Liver (tissue), 9 donors: ENCODE measurements around the gene MGST3. TPM values are rescaled to one million over a fixed set of nuclear protein-coding genes. Genes with fewer than 3 reads are reported as not detected.
A peak's percentile ranks its signal among the peaks of the same experiment; 100 is the strongest.
"Not testable (repeated sequence)": the region's sequence is repeated elsewhere in the genome, so short reads cannot be mapped to it uniquely, and the experiment has no call there.

ENCODE experiments used
- DNase-seq: peaks from one replicate; pipeline ENCODE4 v3.0.0-alpha.2; 2017; ENCODE audit warnings: low spot score
- H3K27ac ChIP-seq, 2 donors: one replicate each; pipeline ENCODE4 v1.7.0; 2013; ENCODE audit warnings: inconsistent platforms in 2 of 2, low read length in 2 of 2, control low read depth in 1 of 2, low read depth in 1 of 2, mild to moderate bottlenecking in 1 of 2
- H3K27me3 ChIP-seq, 4 donors: one replicate each; pipeline versions ENCODE4 v1.6.1 to v1.7.0; 2013; ENCODE audit warnings: low read length in 3 of 4, inconsistent platforms in 1 of 4, mild to moderate bottlenecking in 1 of 4, moderate library complexity in 1 of 4; ENCODE audit not compliant: control insufficient read depth in 4 of 4, insufficient read depth in 4 of 4
- H3K36me3 ChIP-seq, 4 donors: one replicate each; pipeline versions ENCODE4 v1.6.1 to v1.7.0; 2013; ENCODE audit warnings: low read length in 3 of 4, mild to moderate bottlenecking in 3 of 4, low read depth in 1 of 4, moderate library complexity in 1 of 4; ENCODE audit not compliant: control insufficient read depth in 4 of 4, insufficient read depth in 3 of 4
- H3K4me1 ChIP-seq, 4 donors: one replicate each; pipeline versions ENCODE4 v1.6.1 to v1.7.0; 2013; ENCODE audit warnings: low read length in 3 of 4, mild to moderate bottlenecking in 3 of 4, moderate library complexity in 1 of 4; ENCODE audit not compliant: control insufficient read depth in 4 of 4, insufficient read depth in 4 of 4
- H3K4me3 ChIP-seq, 3 donors: one replicate each; pipeline versions ENCODE4 v1.6.1 to v1.7.0; 2013; ENCODE audit warnings: low read length in 3 of 3, control low read depth in 1 of 3, low read depth in 1 of 3, mild to moderate bottlenecking in 1 of 3
- H3K9ac ChIP-seq, 2 donors: one replicate each; pipeline ENCODE4 v1.7.0; 2013; ENCODE audit warnings: low read length in 2 of 2, mild to moderate bottlenecking in 2 of 2, moderate library complexity in 2 of 2, control low read depth in 1 of 2, low read depth in 1 of 2
- H3K9me3 ChIP-seq, 4 donors: one replicate each; pipeline versions ENCODE4 v1.6.1 to v1.7.0; 2013; ENCODE audit warnings: low read length in 3 of 4; ENCODE audit not compliant: control insufficient read depth in 4 of 4
- ATF3 ChIP-seq: IDR thresholded peaks from 2 replicates; pipeline ENCODE4 v1.6.1; 2016; ENCODE audit warnings: antibody characterized with exemption
- CTCF ChIP-seq: fragments of 150-350 bp; IDR thresholded peaks from 2 replicates; pipeline ENCODE4 v1.5.1; 2017; ENCODE audit warnings: improper control_type of control experiment, low read depth, low read length; ENCODE audit not compliant: missing input control
- EGR1 ChIP-seq, 2 donors: IDR thresholded peaks; 2 replicates each; pipeline ENCODE4 v1.6.1; 2016 to 2018; ENCODE audit warnings: antibody characterized with exemption in 2 of 2, low read depth in 2 of 2
- FOXA1 ChIP-seq: IDR thresholded peaks from 2 replicates; pipeline ENCODE4 v1.6.1; 2016; ENCODE audit warnings: antibody characterized with exemption
- FOXA2 ChIP-seq: IDR thresholded peaks from 2 replicates; pipeline ENCODE4 v1.6.1; 2016; ENCODE audit warnings: antibody characterized with exemption
- GABPA ChIP-seq, 2 donors: IDR thresholded peaks in 1 of 2; conservative IDR thresholded peaks in 1 of 2; 2 replicates each; pipeline ENCODE4 v1.6.1; 2016; ENCODE audit warnings: antibody characterized with exemption in 2 of 2, mild to moderate bottlenecking in 1 of 2, moderate library complexity in 1 of 2
- HNF4A ChIP-seq, 2 donors: conservative IDR thresholded peaks; 2 replicates each; pipeline ENCODE4 v1.6.1; 2016; ENCODE audit warnings: antibody characterized with exemption in 2 of 2, mild to moderate bottlenecking in 2 of 2
- HNF4G ChIP-seq: IDR thresholded peaks from 2 replicates; pipeline ENCODE4 v1.6.1; 2016; ENCODE audit warnings: antibody characterized with exemption
- JUND ChIP-seq, 2 donors: IDR thresholded peaks; 2 replicates each; pipeline ENCODE4 v1.6.1; 2016; ENCODE audit warnings: antibody characterized with exemption in 2 of 2
- MAX ChIP-seq: IDR thresholded peaks from 2 replicates; pipeline ENCODE4 v1.6.1; 2016; ENCODE audit warnings: antibody characterized with exemption
- NR2F2 ChIP-seq: IDR thresholded peaks from 2 replicates; pipeline ENCODE4 v1.6.1; 2016; ENCODE audit warnings: antibody characterized with exemption
- RAD21 ChIP-seq, 2 donors: IDR thresholded peaks; 2 replicates each; pipeline ENCODE4 v1.6.1; 2016; ENCODE audit warnings: antibody characterized with exemption in 2 of 2, mild to moderate bottlenecking in 2 of 2
- REST ChIP-seq: IDR thresholded peaks from 2 replicates; pipeline ENCODE4 v1.6.1; 2016; ENCODE audit warnings: antibody characterized with exemption, mild to moderate bottlenecking
- RXRA ChIP-seq, 2 donors: IDR thresholded peaks; 2 replicates each; pipeline ENCODE4 v1.6.1; 2017 to 2018; ENCODE audit warnings: antibody characterized with exemption in 2 of 2, mild to moderate bottlenecking in 1 of 2
- SP1 ChIP-seq: IDR thresholded peaks from 2 replicates; pipeline ENCODE4 v1.6.1; 2018; ENCODE audit warnings: antibody characterized with exemption, mild to moderate bottlenecking
- TAF1 ChIP-seq: conservative IDR thresholded peaks from 2 replicates; pipeline ENCODE4 v1.6.1; 2016; ENCODE audit warnings: antibody characterized with exemption, mild to moderate bottlenecking
- YY1 ChIP-seq: IDR thresholded peaks from 2 replicates; pipeline ENCODE4 v1.6.1; 2016; ENCODE audit warnings: antibody characterized with exemption, mild to moderate bottlenecking
- ZBTB33 ChIP-seq: IDR thresholded peaks from 2 replicates; pipeline ENCODE4 v1.6.1; 2016; ENCODE audit warnings: antibody characterized with exemption
- WGBS: extraction: QIAGEN DNeasy Blood & Tissue Kit; methylation state at CpG from one replicate; pipeline ENCODE4 v1.1.7; 2013; 5-methylcytosine and 5-hydroxymethylcytosine counted together
- polyA plus RNA-seq, 2 donors: library from polyadenylated mRNA; stranded (reverse) in 1 of 2; unstranded in 1 of 2; fragments of 200-250 nt in 1 of 2; fragments of >200 nt in 1 of 2; fragmentation: Nextera tagmentation in 1 of 2; extraction: Ambion mirVana in 1 of 2; gene quantifications; one replicate each; pipeline versions ENCODE4 v1.2.1 to v1.2.3, GENCODE V29; 2013 to 2015
- total RNA-seq, 2 donors: library from RNA; depleted of rRNA; stranded (reverse); fragments of >200 nt; gene quantifications; one replicate each; pipeline ENCODE4 v1.2.3, GENCODE V29; 2014
- donor health status: healthy.
- donor health status: healthy.
- donor health status: healthy.
- donor health status: healthy.
- donor health status: healthy.

MGST3 gene
- total and polyA plus RNA-seq, 4 donors, result 68.7 to 307 (median 181) TPM

DNA sequence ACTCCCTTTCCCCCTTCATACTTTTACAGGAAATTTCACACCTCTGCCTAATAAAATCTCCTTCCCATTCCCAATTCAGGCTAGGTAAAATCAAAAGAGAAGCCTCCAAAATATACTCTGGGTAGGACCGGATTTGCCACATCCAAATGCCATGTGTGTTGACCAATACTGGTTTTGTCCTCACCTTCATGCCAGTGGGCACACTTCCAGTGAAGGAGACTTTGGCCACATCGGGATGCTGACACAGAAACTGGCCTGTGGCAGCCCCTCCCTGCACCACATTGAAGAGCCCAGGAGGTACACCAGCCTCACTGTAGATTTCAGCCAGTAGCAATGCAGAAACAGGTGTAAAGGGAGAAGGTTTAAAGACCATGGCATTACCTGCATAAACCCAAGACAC lies 49.3 kb downstream of the MGST3 start (continued):
- TF ChIP-seq CTCF (no peak), GABPA (IDR thresholded peaks at IDR 0.05 in 1 of 2, conservative IDR thresholded peaks at IDR 0.05 in 1 of 2) (no peak), FOXA1 (peak; percentile 55), ATF3 (no peak), NR2F2 (no peak), TAF1 (no peak), MAX (peak; percentile 80), HNF4A (conservative IDR thresholded peaks at IDR 0.05) (peak; percentile 90), JUND (IDR thresholded peaks at IDR 0.05) (peak in 1 of 2 donors; percentile 57)

DNA sequence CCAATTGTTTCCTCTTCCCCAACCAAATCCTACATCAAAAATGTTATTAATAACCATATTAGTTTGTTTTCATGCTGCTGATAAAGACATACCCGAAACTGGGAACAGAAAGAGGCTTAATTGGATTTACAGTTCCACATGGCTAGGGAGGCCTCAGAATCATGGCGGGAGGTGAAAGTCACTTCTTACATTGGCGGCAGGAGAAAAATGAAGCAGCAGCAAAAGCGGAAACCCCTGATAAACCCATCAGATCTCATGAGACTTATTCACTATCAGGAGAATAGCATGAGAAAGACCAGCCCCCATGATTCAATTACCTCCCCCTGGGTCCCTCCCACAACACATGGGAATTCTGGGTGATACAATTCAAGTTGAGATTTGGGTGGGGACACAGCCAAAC lies 49.7 kb downstream of the MGST3 start:
- DNase-seq, H3K27me3 ChIP-seq, H3K4me3 ChIP-seq, H3K9me3 ChIP-seq, H3K9ac ChIP-seq: not testable (repeated sequence)
- Histone ChIP-seq H3K4me1 (peaks cover 0 to 18% (median 9%) of the 10 kb centered on the region in 4 donors), H3K36me3 (peaks cover 4 to 43% (median 35%) of the 10 kb centered on the region in 4 donors), H3K27ac (peak overlapping the region; percentile 19 to 69)
- 97% methylated on average over 4 of the region's 4 CpGs for WGBS

DNA sequence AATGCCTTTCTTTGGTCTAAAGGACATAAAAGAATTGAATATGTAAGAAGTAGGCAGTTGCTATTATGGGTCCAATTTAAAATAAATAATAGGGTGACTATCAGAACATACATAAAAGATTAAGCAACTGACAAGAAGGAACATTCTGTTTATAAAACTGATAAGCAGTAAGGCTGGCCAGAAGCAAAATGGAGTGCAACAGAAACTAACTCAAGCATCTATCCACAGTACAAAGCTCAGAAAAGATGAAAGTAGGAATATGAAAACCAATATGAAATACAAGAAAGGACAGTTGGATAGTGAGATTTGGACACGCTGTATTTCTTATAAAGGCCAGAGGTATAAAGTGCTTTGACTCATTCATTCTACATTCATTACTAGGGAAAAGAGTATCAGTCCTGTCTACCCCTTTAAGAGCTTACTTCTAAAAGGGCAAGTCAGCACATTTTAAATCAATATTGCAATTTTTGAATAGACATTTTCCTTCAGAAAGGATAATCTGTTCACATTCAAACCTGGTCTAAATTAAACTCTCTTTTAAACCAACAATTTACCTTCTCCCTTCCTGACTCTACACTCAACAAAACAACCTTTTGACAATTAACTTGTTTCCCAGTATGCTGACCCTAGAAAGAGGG lies 52.9 kb downstream of the MGST3 start:
- 46% methylated on average over 1 of the region's 1 CpG for WGBS
- Histone ChIP-seq H3K27ac (no peak overlapping the region), H3K36me3 (peaks cover 4 to 29% (median 24%) of the 10 kb centered on the region in 4 donors), H3K27me3 (no peaks in the 10 kb centered on the region), H3K9ac (no peak overlapping the region), H3K9me3 (no peaks in the 10 kb centered on the region), H3K4me3 (no peak overlapping the region), H3K4me1 (peaks cover 0 to 18% (median 11%) of the 10 kb centered on the region in 4 donors)
- DNase-seq, result no peak
- TF ChIP-seq HNF4A (conservative IDR thresholded peaks at IDR 0.05) (no peak), FOXA2 (no peak), JUND (IDR thresholded peaks at IDR 0.05) (no peak), FOXA1 (no peak), REST (no peak), ZBTB33 (no peak), GABPA (IDR thresholded peaks at IDR 0.05 in 1 of 2, conservative IDR thresholded peaks at IDR 0.05 in 1 of 2) (no peak), EGR1 (IDR thresholded peaks at IDR 0.05; ENCODE audit: low read depth in 2 of 2) (no peak), RXRA (IDR thresholded peaks at IDR 0.05) (no peak), SP1 (no peak), TAF1 (no peak), RAD21 (IDR thresholded peaks at IDR 0.05) (no peak), CTCF (no peak), MAX (no peak), YY1 (no peak), ATF3 (no peak), NR2F2 (no peak), HNF4G (no peak)
